Natural killer cell (primary cell): ENCODE data around the gene EPC1. TPM values are rescaled to one million over a fixed set of nuclear protein-coding genes. Genes with fewer than 3 reads are reported as not detected.

Experiments
- ATAC-seq, 3 donors: fragments of 150-1000 bp in 2 of 3; fragments of 200-7000 bp in 1 of 3; cut with Tn5 transposase; 1 replicate in 1 of 3; 2 replicates in 2 of 3; pipeline ENCODE4 v1.10.0; 2021; ENCODE audit warnings: mild to moderate bottlenecking in 2 of 3, moderate library complexity in 2 of 3
- DNase-seq, 2 donors: peaks; one replicate each; pipeline versions ENCODE4 v3.0.0 to v3.0.0-alpha.2; 2013 to 2021; ENCODE audit warnings: mixed read lengths in 1 of 2
- H3K27ac ChIP-seq: one replicate; pipeline ENCODE4 v1.5.1; 2013; ENCODE audit warnings: mild to moderate bottlenecking, low read length
- H3K27me3 ChIP-seq: one replicate; pipeline ENCODE4 v1.6.1; 2013; ENCODE audit warnings: low read length; ENCODE audit not compliant: control insufficient read depth, insufficient read depth
- H3K36me3 ChIP-seq: one replicate; pipeline ENCODE4 v1.6.1; 2013; ENCODE audit warnings: low read length; ENCODE audit not compliant: control insufficient read depth, insufficient read depth
- H3K4me1 ChIP-seq: one replicate; pipeline ENCODE4 v1.6.1; 2013; ENCODE audit warnings: low read length; ENCODE audit not compliant: control insufficient read depth, insufficient read depth
- H3K4me3 ChIP-seq: one replicate; pipeline ENCODE4 v1.5.1; 2013; ENCODE audit warnings: low read length
- H3K9me3 ChIP-seq: one replicate; pipeline ENCODE4 v1.6.1; 2013; ENCODE audit warnings: low read length; ENCODE audit not compliant: control insufficient read depth, insufficient read depth
- H3K27ac Mint-ChIP-seq, 2 donors: one replicate each; pipeline ENCODE4 v1.8.0; 2022; ENCODE audit warnings: mild to moderate bottlenecking in 2 of 2, mixed read lengths in 2 of 2, moderate library complexity in 1 of 2
- H3K27me3 Mint-ChIP-seq, 2 donors: one replicate each; pipeline ENCODE4 v1.8.0; 2022; ENCODE audit warnings: low read depth in 2 of 2, mixed read lengths in 2 of 2
- H3K36me3 Mint-ChIP-seq: one replicate; pipeline ENCODE4 v1.8.0; 2022; ENCODE audit warnings: mixed read lengths
- H3K4me1 Mint-ChIP-seq, 2 donors: one replicate each; pipeline ENCODE4 v1.8.0; 2022; ENCODE audit warnings: mixed read lengths in 2 of 2
- H3K4me3 Mint-ChIP-seq: one replicate; pipeline ENCODE4 v1.8.0; 2022; ENCODE audit warnings: mild to moderate bottlenecking, moderate library complexity, mixed read lengths
- H3K9me3 Mint-ChIP-seq, 2 donors: one replicate each; pipeline ENCODE4 v1.8.0; 2022; ENCODE audit warnings: mixed read lengths in 2 of 2
- WGBS: methylation state at CpG from one replicate; pipeline ENCODE4 v1.1.7; 2013; ENCODE audit warnings: missing lambda C conversion rate; ENCODE audit not compliant: insufficient coverage; 5-methylcytosine and 5-hydroxymethylcytosine counted together
- intact Hi-C: fragments of 100-400 bp; cut with micrococcal nuclease; formaldehyde crosslinking; loops from one replicate; pipeline ENCODE4 v1.14.2; 2022
- total RNA-seq, 4 donors: library from RNA; stranded (reverse); fragments of 120-200 nt in 1 of 4; gene quantifications; one replicate each; pipeline versions ENCODE4 v1.2.3 to v1.2.4, GENCODE V29; 2013 to 2022
- TF ChIP-seq, protein P1 (sequence below): fragments of 200-600 bp; IDR thresholded peaks from one replicate; pipeline ENCODE4 v1.8.0; 2022; ENCODE audit warnings: antibody characterized with exemption

The EPC1 gene
- total RNA-seq, 3 donors from 2014 or later (not counting 1 experiment from before 2014, with no cell fraction given): 155 to 178 (median 161) TPM

DNA sequence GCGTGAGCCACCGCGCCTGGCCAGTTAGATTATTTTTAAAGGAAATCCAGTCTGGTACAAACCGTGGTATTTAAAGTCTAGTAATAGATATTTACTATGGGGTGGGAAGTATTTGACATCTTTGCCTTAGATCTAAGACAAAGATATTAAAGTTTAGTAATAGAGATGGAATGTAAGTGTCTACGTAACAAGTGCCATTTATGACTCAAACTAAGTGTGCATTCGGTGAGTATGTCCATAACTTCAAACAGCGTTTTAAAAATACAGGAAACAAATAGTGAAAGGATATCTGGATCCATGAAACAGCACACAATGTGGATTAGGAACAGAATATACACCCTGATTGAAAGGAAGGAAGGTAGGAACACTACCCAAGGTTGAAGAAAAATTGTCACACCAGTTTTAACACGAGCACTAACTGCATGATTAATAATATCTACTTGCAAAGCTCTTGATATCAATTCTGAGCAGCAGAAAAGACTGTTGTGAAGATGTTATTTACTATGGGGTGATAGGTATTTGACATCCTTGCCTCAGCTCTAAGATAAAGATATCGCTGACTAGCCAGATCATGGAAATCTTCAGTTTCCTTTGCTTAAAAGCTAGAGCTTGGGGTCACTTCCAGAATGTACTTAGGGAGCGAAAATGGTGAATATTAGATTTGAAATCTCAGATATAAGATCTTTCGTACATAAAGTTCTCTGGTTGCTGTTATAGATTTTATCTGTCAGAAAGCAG is 48.7 kb downstream of the EPC1 start:
- H3K27me3 Mint-ChIP-seq: no peaks in the 10 kb centered on the region
- Histone ChIP-seq H3K27ac (no peak overlapping the region), H3K36me3 (peaks cover 10% of the 10 kb centered on the region), H3K27me3 (no peaks in the 10 kb centered on the region), H3K4me3 (no peak overlapping the region), H3K4me1 (peaks cover 3% of the 10 kb centered on the region), H3K9me3 (no peaks in the 10 kb centered on the region)
- intact Hi-C loops: no loop called here
- TF ChIP-seq, protein P1, sequence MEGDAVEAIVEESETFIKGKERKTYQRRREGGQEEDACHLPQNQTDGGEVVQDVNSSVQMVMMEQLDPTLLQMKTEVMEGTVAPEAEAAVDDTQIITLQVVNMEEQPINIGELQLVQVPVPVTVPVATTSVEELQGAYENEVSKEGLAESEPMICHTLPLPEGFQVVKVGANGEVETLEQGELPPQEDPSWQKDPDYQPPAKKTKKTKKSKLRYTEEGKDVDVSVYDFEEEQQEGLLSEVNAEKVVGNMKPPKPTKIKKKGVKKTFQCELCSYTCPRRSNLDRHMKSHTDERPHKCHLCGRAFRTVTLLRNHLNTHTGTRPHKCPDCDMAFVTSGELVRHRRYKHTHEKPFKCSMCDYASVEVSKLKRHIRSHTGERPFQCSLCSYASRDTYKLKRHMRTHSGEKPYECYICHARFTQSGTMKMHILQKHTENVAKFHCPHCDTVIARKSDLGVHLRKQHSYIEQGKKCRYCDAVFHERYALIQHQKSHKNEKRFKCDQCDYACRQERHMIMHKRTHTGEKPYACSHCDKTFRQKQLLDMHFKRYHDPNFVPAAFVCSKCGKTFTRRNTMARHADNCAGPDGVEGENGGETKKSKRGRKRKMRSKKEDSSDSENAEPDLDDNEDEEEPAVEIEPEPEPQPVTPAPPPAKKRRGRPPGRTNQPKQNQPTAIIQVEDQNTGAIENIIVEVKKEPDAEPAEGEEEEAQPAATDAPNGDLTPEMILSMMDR: no peak
- WGBS: 96% methylated on average over 10 of the region's 11 CpGs
- peak overlapping the region; percentile 18 for H3K4me3 Mint-ChIP-seq
- no peaks in the 10 kb centered on the region for H3K36me3 Mint-ChIP-seq
- DNase-seq: no peak
- H3K4me1 Mint-ChIP-seq: peaks cover 48 to 62% of the 10 kb centered on the region in 2 donors
- H3K27ac Mint-ChIP-seq: peak overlapping the region; percentile 23 to 49
- H3K9me3 Mint-ChIP-seq: no peaks in the 10 kb centered on the region
- no peak for ATAC-seq

DNA sequence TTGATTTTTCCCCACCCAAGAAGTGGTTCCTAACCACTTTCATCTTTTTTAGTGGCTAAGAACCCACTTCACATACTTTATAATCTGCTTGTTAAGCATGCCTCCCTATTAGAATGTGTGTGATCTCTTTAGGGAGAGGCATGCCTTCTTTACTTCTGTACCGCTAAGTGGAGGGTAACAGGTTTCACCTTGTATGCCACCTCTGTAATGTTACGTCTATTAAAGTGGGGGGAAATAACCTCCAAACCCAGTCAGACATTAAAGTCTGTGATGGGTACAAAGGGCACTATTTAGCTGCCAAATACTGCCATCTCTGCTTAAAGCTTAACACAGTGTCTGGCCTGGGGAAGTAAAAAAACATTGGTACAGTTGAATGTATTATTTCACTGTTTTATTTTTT is 51.9 kb downstream of the EPC1 start:
- intact Hi-C loops: no loop called here
- Histone ChIP-seq H3K27me3 (no peaks in the 10 kb centered on the region), H3K27ac (no peak overlapping the region), H3K4me1 (peaks cover 3% of the 10 kb centered on the region), H3K36me3 (peaks cover 23% of the 10 kb centered on the region), H3K4me3 (no peak overlapping the region), H3K9me3 (no peaks in the 10 kb centered on the region)
- TF ChIP-seq, protein P1: no peak
- H3K27ac Mint-ChIP-seq: peak overlapping the region; percentile 74 to 79
- H3K9me3 Mint-ChIP-seq: no peaks in the 10 kb centered on the region
- peak; percentile 54 to 77 (median 71) for ATAC-seq
- 40% methylated on average over 1 of the region's 2 CpGs for WGBS
- H3K4me3 Mint-ChIP-seq: no peak overlapping the region
- H3K4me1 Mint-ChIP-seq: peaks cover 27 to 46% of the 10 kb centered on the region in 2 donors
- peak in 1 of 2 donors; percentile 51 for DNase-seq
- H3K36me3 Mint-ChIP-seq: no peaks in the 10 kb centered on the region
- no peaks in the 10 kb centered on the region for H3K27me3 Mint-ChIP-seq

DNA sequence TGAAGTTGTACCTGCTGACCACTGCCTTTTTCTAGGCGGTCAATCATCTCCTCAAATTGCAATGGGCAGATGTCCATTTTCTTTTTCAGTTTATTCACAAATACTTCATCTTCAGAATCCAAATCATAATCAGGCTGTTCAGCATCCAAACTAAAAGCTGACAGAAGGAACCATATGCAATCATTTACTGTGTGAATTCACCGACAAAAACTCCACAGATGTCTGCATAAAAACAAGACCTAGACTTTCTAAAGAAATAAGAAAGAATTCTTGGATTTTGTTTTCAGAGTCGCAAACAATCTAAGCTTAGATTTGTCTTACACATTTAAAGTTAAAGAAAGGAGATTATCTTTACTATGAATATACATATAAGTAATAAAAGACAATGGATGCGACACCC is 53.4 kb downstream of the EPC1 start:
- ATAC-seq (no peak), DNase-seq (no peak)
- H3K27ac ChIP-seq: no peak overlapping the region
- Mint-ChIP-seq H3K27me3 (no peaks in the 10 kb centered on the region), H3K9me3 (no peaks in the 10 kb centered on the region), H3K4me3 (no peak overlapping the region), H3K4me1 (peaks cover 24 to 32% of the 10 kb centered on the region in 2 donors), H3K36me3 (no peaks in the 10 kb centered on the region), H3K27ac (peak overlapping the region; percentile 33 to 54)
- no peaks in the 10 kb centered on the region for H3K27me3 ChIP-seq
- H3K4me1 ChIP-seq: peaks cover 3% of the 10 kb centered on the region
- 100% methylated on average over 1 of the region's 4 CpGs for WGBS
- intact Hi-C loops: no loop called here
- H3K4me3 ChIP-seq: no peak overlapping the region
- peaks cover 30% of the 10 kb centered on the region for H3K36me3 ChIP-seq
- TF ChIP-seq, protein P1: no peak
- no peaks in the 10 kb centered on the region for H3K9me3 ChIP-seq
